CD4-positive, alpha-beta T cell (primary cell): ENCODE measurements around the gene TP53I11. TPM values are rescaled to one million over a fixed set of nuclear protein-coding genes. Genes with fewer than 3 reads are reported as not detected.

Experiments
- ATAC-seq: fragments of 200-7000 bp; cut with Tn5 transposase; one replicate; pipeline ENCODE4 v1.10.0; 2022; ENCODE audit warnings: mild to moderate bottlenecking; ENCODE audit not compliant: poor library complexity
- CTCF ChIA-PET: fragments of 350-600 bp; sonication (Branson Sonifier 250); formaldehyde crosslinking; loops from one replicate; lab custom pipeline; 2021; ENCODE audit warnings: antibody characterized with exemption, inconsistent platforms; lab: Charles Lee
- POLR2A ChIA-PET: fragments of 350-600 bp; sonication (Branson Sonifier 250); formaldehyde crosslinking; loops from one replicate; lab custom pipeline; 2021; ENCODE audit warnings: antibody characterized with exemption, inconsistent platforms; lab: Charles Lee
- DNase-seq, 14 experiments: peaks; one replicate each; pipeline ENCODE4 v3.0.0-alpha.2; 2013 to 2020; ENCODE audit warnings: mixed read lengths in 2 of 14
- H3K27ac ChIP-seq, 2 donors: one replicate each; pipeline versions ENCODE4 v1.5.1 to v1.7.0; 2013; ENCODE audit warnings: low read length in 2 of 2, low read depth in 1 of 2, mild to moderate bottlenecking in 1 of 2
- H3K27me3 ChIP-seq, 2 experiments: 1 replicate in 1 of 2; 2 replicates in 1 of 2; pipeline versions ENCODE4 v1.6.1 to v1.7.0; 2013; ENCODE audit warnings: low read length in 2 of 2, control low read depth in 1 of 2, mild to moderate bottlenecking in 1 of 2, moderate library complexity in 1 of 2; ENCODE audit not compliant: insufficient read depth in 2 of 2, control insufficient read depth in 1 of 2
- H3K36me3 ChIP-seq: one replicate; pipeline ENCODE4 v1.6.1; 2013; ENCODE audit warnings: low read length, control low read depth; ENCODE audit not compliant: insufficient read depth
- H3K4me1 ChIP-seq: one replicate; pipeline ENCODE4 v1.6.1; 2013; ENCODE audit warnings: low read length, control low read depth; ENCODE audit not compliant: insufficient read depth
- H3K4me3 ChIP-seq: one replicate; pipeline ENCODE4 v1.5.1; 2013; ENCODE audit warnings: mild to moderate bottlenecking, low read length, moderate library complexity
- H3K9me3 ChIP-seq, 2 experiments: 1 replicate in 1 of 2; 2 replicates in 1 of 2; pipeline versions ENCODE4 v1.6.1 to v1.7.0; 2013; ENCODE audit warnings: low read length in 2 of 2, mild to moderate bottlenecking in 2 of 2, control low read depth in 1 of 2, moderate library complexity in 1 of 2; ENCODE audit not compliant: control insufficient read depth in 1 of 2, insufficient read depth in 1 of 2
- H3K27ac Mint-ChIP-seq: one replicate; pipeline ENCODE4 v1.8.0; 2020; ENCODE audit warnings: mixed read lengths
- H3K27me3 Mint-ChIP-seq: one replicate; pipeline ENCODE4 v1.8.0; 2021; ENCODE audit warnings: mixed read lengths
- H3K36me3 Mint-ChIP-seq: one replicate; pipeline ENCODE4 v1.8.0; 2021; ENCODE audit warnings: low read depth, mixed read lengths
- H3K4me1 Mint-ChIP-seq: one replicate; pipeline ENCODE4 v1.8.0; 2021; ENCODE audit warnings: low read depth, mixed read lengths
- H3K4me3 Mint-ChIP-seq: one replicate; pipeline ENCODE4 v1.8.0; 2020; ENCODE audit warnings: mild to moderate bottlenecking, mixed read lengths
- H3K9me3 Mint-ChIP-seq: one replicate; pipeline ENCODE4 v1.8.0; 2020; ENCODE audit warnings: mixed read lengths
- intact Hi-C, 2 experiments: fragments of 100-400 bp; cut with DNase I in 1 of 2; cut with micrococcal nuclease in 1 of 2; formaldehyde crosslinking; loops; one replicate each; pipeline versions ENCODE4 v1.15.1 to v1.9.0; 2023 to 2025; cut with DNase I, micrococcal nuclease
- total RNA-seq, 174 experiments: library from RNA in 2 of 174; stranded (reverse) in 2 of 174; gene quantifications; one replicate each; pipeline ENCODE4 v1.2.3 and lab custom pipeline; 2021 to 2026
- TF ChIP-seq, protein P1 (sequence below): fragments of 200-600 bp; IDR thresholded peaks from one replicate; pipeline ENCODE4 v1.8.0; 2022; ENCODE audit warnings: antibody characterized with exemption, mild to moderate bottlenecking

Gene TP53I11
- total RNA-seq, 2 experiments from 2014 or later: 3.5 to 4.6 TPM

DNA sequence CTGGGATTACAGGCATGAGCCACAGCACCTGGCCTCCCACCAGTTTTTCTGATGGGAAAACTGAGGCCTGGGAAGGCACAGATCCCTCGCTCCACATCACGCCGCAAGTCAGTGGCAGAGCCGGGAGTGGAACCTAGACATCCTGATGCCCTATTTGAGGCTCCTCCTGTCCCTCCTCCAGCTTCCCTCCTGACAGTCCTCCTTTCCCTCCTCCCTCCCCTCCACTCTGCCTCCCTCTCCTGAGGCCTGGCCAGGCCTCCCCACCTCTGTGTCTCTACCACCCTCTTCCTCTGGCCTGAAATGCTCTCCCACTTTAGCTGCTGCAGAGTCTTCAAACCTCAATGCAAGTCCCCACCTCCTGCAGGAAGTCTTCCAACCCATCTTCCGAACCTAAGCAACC, 13.3 kb upstream of the TP53I11 start:
- Histone ChIP-seq H3K27me3 (no peaks in the 10 kb centered on the region), H3K4me1 (no peaks in the 10 kb centered on the region), H3K9me3 (no peaks in the 10 kb centered on the region), H3K4me3 (no peak overlapping the region), H3K27ac (no peak overlapping the region), H3K36me3 (no peaks in the 10 kb centered on the region)
- Mint-ChIP-seq H3K4me1 (no peaks in the 10 kb centered on the region), H3K36me3 (no peaks in the 10 kb centered on the region), H3K4me3 (no peak overlapping the region), H3K27me3 (no peaks in the 10 kb centered on the region), H3K27ac (no peak overlapping the region), H3K9me3 (no peaks in the 10 kb centered on the region)
- intact Hi-C loops: no loop called here
- ChIA-PET CTCF (no interaction called here), POLR2A (no interaction called here)
- TF ChIP-seq, protein P1, sequence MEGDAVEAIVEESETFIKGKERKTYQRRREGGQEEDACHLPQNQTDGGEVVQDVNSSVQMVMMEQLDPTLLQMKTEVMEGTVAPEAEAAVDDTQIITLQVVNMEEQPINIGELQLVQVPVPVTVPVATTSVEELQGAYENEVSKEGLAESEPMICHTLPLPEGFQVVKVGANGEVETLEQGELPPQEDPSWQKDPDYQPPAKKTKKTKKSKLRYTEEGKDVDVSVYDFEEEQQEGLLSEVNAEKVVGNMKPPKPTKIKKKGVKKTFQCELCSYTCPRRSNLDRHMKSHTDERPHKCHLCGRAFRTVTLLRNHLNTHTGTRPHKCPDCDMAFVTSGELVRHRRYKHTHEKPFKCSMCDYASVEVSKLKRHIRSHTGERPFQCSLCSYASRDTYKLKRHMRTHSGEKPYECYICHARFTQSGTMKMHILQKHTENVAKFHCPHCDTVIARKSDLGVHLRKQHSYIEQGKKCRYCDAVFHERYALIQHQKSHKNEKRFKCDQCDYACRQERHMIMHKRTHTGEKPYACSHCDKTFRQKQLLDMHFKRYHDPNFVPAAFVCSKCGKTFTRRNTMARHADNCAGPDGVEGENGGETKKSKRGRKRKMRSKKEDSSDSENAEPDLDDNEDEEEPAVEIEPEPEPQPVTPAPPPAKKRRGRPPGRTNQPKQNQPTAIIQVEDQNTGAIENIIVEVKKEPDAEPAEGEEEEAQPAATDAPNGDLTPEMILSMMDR: no peak
- ATAC-seq (no peak), DNase-seq (no peak)

DNA sequence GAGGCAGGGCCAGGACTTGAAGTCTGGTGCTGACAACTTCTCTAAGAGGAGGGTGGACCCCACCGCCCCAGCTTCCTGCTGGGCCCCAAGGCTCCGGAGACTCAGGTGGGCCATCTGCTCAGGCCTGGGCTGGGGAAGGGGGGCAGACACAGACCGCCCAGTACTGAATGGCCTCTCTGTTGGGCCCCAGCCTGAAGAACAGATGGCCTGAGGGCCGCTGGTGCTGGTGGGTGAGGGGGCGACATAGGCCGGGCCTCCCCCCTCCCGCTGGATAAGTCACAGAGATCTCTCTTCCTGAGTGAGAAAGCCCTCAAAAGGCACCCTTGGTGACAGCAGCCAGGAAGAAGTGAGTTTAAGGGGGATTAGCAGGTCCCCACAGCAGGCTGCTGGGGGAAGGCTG, 12.5 kb upstream of the TP53I11 start:
- no peak overlapping the region for H3K27ac ChIP-seq
- no peaks in the 10 kb centered on the region for H3K9me3 Mint-ChIP-seq
- CTCF ChIA-PET: no interaction called here
- no peaks in the 10 kb centered on the region for H3K36me3 ChIP-seq
- no peak overlapping the region for H3K4me3 ChIP-seq
- no peak overlapping the region for H3K4me3 Mint-ChIP-seq
- no peaks in the 10 kb centered on the region for H3K4me1 ChIP-seq
- no peak for DNase-seq
- TF ChIP-seq, protein P1: no peak
- ATAC-seq: no peak
- POLR2A ChIA-PET: no interaction called here
- H3K27ac Mint-ChIP-seq: no peak overlapping the region
- H3K27me3 Mint-ChIP-seq: no peaks in the 10 kb centered on the region
- no peaks in the 10 kb centered on the region for H3K9me3 ChIP-seq
- no peaks in the 10 kb centered on the region for H3K4me1 Mint-ChIP-seq
- H3K36me3 Mint-ChIP-seq: no peaks in the 10 kb centered on the region
- intact Hi-C loops: no loop called here
- no peaks in the 10 kb centered on the region for H3K27me3 ChIP-seq

DNA sequence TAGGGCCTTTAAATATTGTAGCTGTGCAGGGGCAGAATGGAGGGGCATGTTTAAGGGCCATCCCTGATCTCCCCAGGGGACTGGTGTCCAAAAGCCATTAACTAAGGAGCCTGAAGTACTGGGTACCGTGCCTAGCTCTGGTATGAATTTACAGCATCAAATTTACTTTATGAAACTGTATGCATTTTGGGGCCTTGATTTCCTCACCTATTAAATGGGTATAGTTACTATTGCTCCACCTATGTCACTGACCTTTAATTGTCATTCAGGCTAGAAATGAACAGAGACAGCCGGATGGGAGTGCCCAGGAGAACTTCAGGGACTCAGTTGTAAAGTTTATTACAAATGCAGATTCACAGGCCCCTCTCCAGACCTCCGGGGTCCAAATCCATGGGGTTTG, 11.8 kb upstream of the TP53I11 start:
- H3K36me3 Mint-ChIP-seq: no peaks in the 10 kb centered on the region

More for the DNA sequence above, 11.8 kb upstream of the TP53I11 start:
- Histone ChIP-seq H3K9me3 (no peaks in the 10 kb centered on the region), H3K27me3 (no peaks in the 10 kb centered on the region), H3K27ac (no peak overlapping the region), H3K4me3 (no peak overlapping the region), H3K4me1 (no peaks in the 10 kb centered on the region), H3K36me3 (no peaks in the 10 kb centered on the region)
- H3K4me3 Mint-ChIP-seq: no peak overlapping the region
- DNase-seq: no peak
- intact Hi-C loops: no loop called here
- H3K9me3 Mint-ChIP-seq: no peaks in the 10 kb centered on the region
- ChIA-PET CTCF (interaction anchor here (1.2 kb wide), 1 partner anchor 26 kb away, joined by 4 read pairs; no protein-coding TSS in a partner anchor), POLR2A (no interaction called here)
- H3K4me1 Mint-ChIP-seq: no peaks in the 10 kb centered on the region
- ATAC-seq: no peak
- no peaks in the 10 kb centered on the region for H3K27me3 Mint-ChIP-seq
- TF ChIP-seq, protein P1: no peak
- no peak overlapping the region for H3K27ac Mint-ChIP-seq
